ENCODE data around the gene WDR43.

Gene WDR43

GRCh38 chr2:28980368-28981015 is 86.0 kb downstream of the WDR43 start:
- DNase-seq (ENCODE audit: low read depth) = no peak
- no peak overlapping the region for H3K4me3 ChIP-seq (ENCODE audit: low read depth, low read length)
- no peak for TF ChIP-seq CTCF (IDR thresholded peaks at IDR 0.05; ENCODE audit: control insufficient read depth, extremely low read depth, insufficient read depth)

DNA sequence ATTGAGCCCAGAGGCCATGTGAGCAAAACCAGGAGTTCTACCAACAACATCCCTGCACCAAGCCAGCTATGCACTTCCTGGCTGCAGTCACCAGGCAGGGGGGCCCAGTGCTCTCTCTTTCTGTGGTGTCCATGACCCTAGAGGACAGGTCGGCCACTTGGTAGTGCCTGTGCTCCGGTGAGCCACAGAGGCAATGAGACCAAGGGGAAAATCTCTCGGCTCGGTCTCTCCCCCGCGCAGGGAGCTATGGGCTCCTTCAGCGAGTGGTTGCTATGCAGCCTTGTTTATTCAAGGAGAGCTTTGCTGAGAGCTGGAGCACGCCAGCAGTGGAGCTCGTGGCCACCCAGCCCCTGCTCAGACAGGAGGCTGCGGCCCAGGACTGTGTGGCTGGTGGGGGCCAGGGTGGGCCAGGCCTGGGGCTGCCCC is 86.6 kb downstream of the WDR43 start, which contains the start of gene TOGARAM2:
TSS of gene TOGARAM2 (plus strand) at position 283 of the 426 bp plus-strand sequence. CDS start 13,537 bp downstream, outside the sequence.
- no peak for TF ChIP-seq CTCF (IDR thresholded peaks at IDR 0.05; ENCODE audit: control insufficient read depth, extremely low read depth, insufficient read depth)
- no peak for DNase-seq (ENCODE audit: low read depth)
- no peak within 1 kb of the TSS for H3K4me3 ChIP-seq (ENCODE audit: low read depth, low read length)

DNA sequence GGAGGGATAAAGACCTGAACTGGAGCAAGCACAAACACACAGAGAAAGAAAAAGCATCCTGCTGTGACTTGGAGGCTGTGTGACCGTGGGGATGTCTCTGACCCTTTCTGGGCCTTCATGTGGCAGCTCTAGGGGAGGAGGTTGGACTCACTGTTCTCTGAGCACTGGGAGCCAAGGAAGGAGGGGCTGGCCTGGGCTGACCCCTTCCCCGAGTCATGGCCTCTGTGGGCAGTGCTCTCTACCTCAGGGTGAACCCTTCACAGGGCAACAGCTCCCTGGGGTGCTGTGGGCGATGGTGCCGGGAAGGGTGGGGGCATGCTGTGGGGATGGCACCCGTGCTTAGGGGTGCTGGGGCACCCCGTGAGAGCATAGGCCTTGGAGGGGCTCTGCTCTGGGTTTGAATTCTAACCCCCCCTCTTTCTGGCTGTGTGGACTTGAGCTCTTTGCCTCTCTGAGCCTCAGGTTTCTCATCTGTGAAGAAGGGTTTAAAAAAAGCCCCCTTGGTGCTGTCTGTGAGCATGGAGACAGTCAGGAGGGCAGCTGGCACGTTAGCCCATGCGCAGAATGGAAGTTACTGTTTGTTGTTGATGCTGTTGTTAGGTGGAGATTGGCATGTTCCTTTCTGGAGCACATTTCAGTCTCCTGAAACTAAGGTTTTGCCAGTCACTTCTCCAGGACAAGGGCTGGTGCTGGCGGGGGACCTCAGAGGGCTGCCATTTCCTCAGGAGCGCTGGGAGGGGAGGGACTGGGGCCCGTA is 87.3 kb downstream of the WDR43 start:
- no peak overlapping the region for H3K4me3 ChIP-seq (ENCODE audit: low read depth, low read length)
- TF ChIP-seq CTCF (IDR thresholded peaks at IDR 0.05; ENCODE audit: control insufficient read depth, extremely low read depth, insufficient read depth) = no peak
- no peak for DNase-seq (ENCODE audit: low read depth)

DNA sequence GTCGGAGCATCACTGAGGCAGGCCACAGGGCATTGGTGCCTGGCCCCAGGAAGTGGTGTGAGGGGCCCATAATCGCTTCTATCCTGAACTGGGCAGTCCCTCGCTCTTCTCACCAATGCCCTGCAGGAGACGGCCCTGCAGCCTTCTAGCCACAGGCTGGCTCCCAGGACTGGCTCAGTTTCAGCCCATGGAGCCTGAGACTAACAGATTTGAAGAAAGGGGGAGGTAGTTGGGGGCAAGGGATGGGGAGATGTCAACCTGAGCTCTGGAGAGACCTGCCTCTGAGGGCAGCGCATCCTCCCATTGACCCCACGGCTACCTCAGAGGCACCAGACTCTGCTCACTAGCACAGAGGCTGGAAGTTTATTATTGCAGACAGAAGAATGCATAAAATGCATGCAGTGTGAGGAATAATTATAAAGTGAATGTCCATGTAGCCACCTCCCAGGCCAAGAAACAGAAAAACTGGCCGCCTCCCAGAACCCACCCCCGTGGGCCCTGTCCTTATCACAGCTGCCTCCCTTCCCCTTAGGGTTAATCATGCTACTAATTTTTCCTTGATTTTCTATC is 88.0 kb downstream of the WDR43 start:
- H3K4me3 ChIP-seq (ENCODE audit: low read depth, low read length) = no peak overlapping the region
- TF ChIP-seq CTCF (IDR thresholded peaks at IDR 0.05; ENCODE audit: control insufficient read depth, extremely low read depth, insufficient read depth) = no peak
- no peak for DNase-seq (ENCODE audit: low read depth)

- no peak for DNase-seq (ENCODE audit: low read depth)
- no peak for TF ChIP-seq CTCF (IDR thresholded peaks at IDR 0.05; ENCODE audit: control insufficient read depth, extremely low read depth, insufficient read depth)
- H3K4me3 ChIP-seq (ENCODE audit: low read depth, low read length) = no peak overlapping the region
Observed at GRCh38 chr2:28986429-28986828, 92.0 kb downstream of the WDR43 start.

DNA sequence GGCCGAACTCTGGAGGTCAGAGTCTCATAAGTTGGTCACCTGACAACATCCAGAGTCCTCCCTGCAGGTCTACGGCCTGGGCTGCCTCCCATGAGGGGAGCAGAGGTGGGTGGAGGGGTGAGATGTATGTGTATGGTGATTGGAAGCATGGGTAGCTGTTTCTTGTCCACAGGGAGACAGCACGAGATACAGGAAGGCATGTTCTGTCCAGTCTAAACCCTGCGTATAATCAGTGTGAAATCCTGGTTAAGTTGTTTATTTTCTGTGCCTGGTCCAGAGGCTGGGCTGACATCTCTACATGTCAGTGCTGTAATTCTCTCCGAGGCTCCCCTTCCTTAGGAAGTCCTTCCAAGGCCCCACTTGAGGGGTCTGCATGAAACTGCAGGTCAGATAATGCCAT is 95.5 kb downstream of the WDR43 start:
- H3K4me3 ChIP-seq (ENCODE audit: low read depth, low read length) = no peak overlapping the region
- no peak for TF ChIP-seq CTCF (IDR thresholded peaks at IDR 0.05; ENCODE audit: control insufficient read depth, extremely low read depth, insufficient read depth)
- no peak for DNase-seq (ENCODE audit: low read depth)
